HAP-1 (cell line): ENCODE data around the gene PALM.

Experiments used
- DNase-seq, 2 experiments: peaks; one replicate each; pipeline ENCODE4 v3.0.0-alpha.2; 2016 to 2020; ENCODE audit warnings: low spot score in 2 of 2
- H3K27me3 ChIP-seq: fragments of 250-450 bp; sonication (Bioruptor Pico); 2 replicates; pipeline ENCODE4 v1.5.1; 2020; ENCODE audit warnings: low read depth, mild to moderate bottlenecking, moderate library complexity
- H3K36me3 ChIP-seq: fragments of 250-450 bp; sonication (Bioruptor Pico); replicated peaks from 2 replicates; pipeline ENCODE4 v1.5.1; 2020; ENCODE audit warnings: mild to moderate bottlenecking
- H3K4me1 ChIP-seq: fragments of 250-450 bp; sonication (Bioruptor Pico); 2 replicates; pipeline ENCODE4 v1.5.1; 2020; ENCODE audit warnings: mild to moderate bottlenecking
- H3K4me3 ChIP-seq: fragments of 250-450 bp; sonication (Bioruptor Pico); 2 replicates; pipeline ENCODE4 v1.5.1; 2020; ENCODE audit warnings: mild to moderate bottlenecking, moderate library complexity
- H3K9me3 ChIP-seq: fragments of 250-450 bp; sonication (Bioruptor Pico); 2 replicates; pipeline ENCODE4 v1.5.1; 2020; ENCODE audit warnings: mild to moderate bottlenecking, moderate library complexity
- in situ Hi-C: fragments of 300-500 bp; cut with MboI; formaldehyde crosslinking; loops from 3 replicates; pipeline ENCODE4 v1.14.3; 2020; ENCODE audit warnings: low sequenced_read_pairs, inconsistent platforms, mixed read lengths

Gene PALM

DNA sequence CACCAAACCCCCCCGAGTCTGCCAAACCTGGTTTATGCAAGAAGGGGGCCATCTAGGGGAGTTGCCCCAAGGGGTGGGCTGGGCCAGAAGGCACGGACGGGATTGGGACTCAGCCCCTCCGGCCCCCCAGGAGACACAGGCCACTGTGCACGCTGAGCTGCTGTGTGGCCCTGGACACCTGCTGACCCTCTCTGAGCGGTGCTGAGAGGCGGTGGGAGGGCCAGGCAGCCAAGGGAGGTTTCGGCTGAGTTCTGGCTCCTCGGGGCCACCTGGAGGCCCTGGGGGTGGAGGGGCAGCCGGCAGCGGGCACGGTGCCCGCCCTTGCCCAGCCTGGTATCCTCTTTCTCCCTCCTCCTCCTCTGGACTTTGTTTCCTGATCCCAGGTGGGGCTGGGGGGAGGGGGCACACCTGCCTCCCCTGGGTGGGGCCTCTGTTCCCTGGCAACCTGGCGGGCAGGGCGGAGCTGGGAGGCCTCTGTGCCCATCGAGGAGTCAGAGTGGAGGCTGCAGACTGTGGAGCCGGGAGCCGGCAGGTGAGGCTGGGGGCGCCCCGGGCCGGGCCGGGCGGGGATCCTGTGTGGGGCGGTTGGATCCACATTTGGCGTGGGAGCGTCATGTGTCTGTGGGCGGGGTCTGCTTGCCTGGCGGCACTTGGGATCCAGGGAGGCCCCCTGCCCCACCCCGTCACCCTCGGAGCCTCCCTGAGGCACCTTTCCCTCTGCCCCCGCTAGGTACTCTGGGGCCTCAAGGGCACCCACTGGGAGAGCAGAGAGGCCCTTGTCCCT lies 42.1 kb downstream of the PALM start, which contains the start of gene MISP:
Gene MISP (plus strand): TSS at position 473 of the 784 bp plus-strand sequence. CDS start 5,835 bp downstream, outside the sequence.
- in situ Hi-C loops: no loop called here
- Histone ChIP-seq H3K9me3 (peaks cover 7% of the 10 kb centered on the region; the same call in 1 of the 2 replicates), H3K27me3 (no peaks in the 10 kb centered on the region), H3K4me1 (no peaks in the 10 kb centered on the region), H3K36me3 (no peaks in the 10 kb centered on the region), H3K4me3 (no peak within 1 kb of the TSS)
- DNase-seq: no peak

GRCh38 chr19:751501-752341 lies 43.0 kb downstream of the PALM start:
- no peaks in the 10 kb centered on the region for H3K4me1 ChIP-seq
- no peaks in the 10 kb centered on the region for H3K36me3 ChIP-seq
- no peaks in the 10 kb centered on the region for H3K27me3 ChIP-seq
- in situ Hi-C loops: no loop called here
- H3K9me3 ChIP-seq: peaks cover 7% of the 10 kb centered on the region; the same call in 1 of the 2 replicates
- no peak overlapping the region for H3K4me3 ChIP-seq
- DNase-seq: no peak

DNA sequence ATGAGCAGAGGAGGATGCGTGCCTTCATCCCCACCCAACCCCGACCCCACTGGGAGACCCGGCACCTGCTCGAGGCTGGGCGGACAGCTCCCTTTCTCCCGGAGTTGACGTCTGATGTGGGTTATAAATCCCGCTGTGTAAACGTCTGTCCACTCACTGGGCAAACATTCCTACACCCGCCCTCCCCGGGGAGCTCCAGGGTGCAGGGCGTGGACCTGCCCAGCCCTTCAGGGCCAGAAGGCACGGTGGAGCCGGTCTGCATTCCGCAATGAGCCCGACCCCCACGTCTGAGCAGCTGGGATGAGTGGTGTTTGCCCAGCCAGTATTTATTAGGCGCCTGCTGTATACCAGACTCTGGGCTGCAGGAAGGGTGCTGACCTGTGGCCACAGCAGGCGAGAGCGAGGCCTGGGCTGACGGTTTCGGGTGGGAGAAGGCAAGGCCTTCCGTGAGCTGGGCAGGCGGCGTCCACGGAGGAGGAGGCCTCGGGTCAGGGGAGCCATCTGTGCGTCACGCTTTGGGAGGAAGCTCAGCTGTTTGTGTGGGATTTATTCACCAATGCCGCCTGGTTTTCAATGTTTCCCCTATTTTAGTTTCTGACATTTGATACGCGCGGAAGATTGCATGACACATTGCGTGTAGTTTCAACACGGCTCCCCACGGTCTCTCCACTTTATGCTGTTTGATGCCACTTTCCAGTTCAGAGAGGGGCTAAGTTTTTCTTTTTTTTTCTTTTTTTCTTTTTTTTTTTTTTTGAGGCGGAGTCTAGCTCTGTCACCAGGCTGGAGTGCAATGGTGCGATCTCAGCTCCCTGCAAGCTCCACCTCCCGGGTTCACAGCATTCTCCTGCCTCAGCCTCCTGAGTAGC lies 44.1 kb downstream of the PALM start:
- in situ Hi-C loops: no loop called here
- Histone ChIP-seq H3K36me3 (no peaks in the 10 kb centered on the region), H3K27me3 (no peaks in the 10 kb centered on the region), H3K4me1 (no peaks in the 10 kb centered on the region), H3K4me3 (no peak overlapping the region), H3K9me3 (peaks cover 3% of the 10 kb centered on the region)
- DNase-seq: peak in 1 of 2 experiments; percentile 44

DNA sequence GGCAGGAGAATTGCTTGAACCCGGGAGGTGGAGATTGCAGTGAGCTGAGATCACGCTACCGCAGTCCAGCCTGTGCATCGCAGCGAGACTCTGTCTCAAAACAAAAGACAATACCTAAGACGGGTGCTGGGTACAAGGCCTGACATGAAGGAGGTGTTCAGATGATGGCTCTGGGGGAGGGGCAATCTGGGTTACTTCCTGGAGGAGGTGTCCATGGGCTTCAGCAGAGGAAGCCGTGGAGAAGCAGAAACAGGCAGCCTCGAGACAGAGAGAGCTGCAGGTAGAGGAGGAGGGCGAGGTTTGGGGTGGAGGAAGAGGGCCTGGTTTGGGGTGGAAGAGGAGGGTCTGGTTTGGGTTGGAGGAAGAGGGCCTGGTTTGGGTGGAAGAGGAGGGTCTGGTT lies 45.8 kb downstream of the PALM start:
- H3K4me1 ChIP-seq: no peaks in the 10 kb centered on the region
- no peaks in the 10 kb centered on the region for H3K36me3 ChIP-seq
- peaks cover 13% of the 10 kb centered on the region for H3K9me3 ChIP-seq
- no peak for DNase-seq
- no peak overlapping the region for H3K4me3 ChIP-seq
- in situ Hi-C loops: no loop called here
- no peaks in the 10 kb centered on the region for H3K27me3 ChIP-seq

- Histone ChIP-seq H3K4me1 (no peaks in the 10 kb centered on the region), H3K27me3 (no peaks in the 10 kb centered on the region), H3K36me3 (no peaks in the 10 kb centered on the region), H3K9me3 (peaks cover 13% of the 10 kb centered on the region), H3K4me3 (no peak overlapping the region)
- in situ Hi-C loops: no loop called here
- no peak for DNase-seq
Observed at GRCh38 chr19:755063-755462, 46.3 kb downstream of the PALM start.

DNA sequence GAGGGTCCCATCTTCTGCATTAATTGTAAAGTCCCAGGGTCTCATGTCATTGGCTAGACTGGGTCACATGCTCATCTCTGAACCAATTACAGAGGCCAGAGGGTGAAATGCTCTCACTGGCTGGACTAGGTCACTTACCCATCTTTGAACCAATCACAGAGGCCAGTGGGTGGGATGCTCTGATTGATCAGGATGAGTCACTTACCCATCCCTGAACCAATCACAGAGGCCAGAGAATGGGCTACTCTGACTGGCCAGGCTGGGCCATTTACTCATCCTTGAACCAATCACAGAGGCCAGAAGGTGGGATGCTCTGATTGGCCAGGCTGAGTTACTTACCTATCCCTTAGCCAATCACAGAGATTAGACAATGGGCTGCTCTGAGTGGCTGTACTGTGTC lies 47.5 kb downstream of the PALM start:
- no peaks in the 10 kb centered on the region for H3K4me1 ChIP-seq
- no peaks in the 10 kb centered on the region for H3K27me3 ChIP-seq
- H3K9me3 ChIP-seq: peaks cover 13% of the 10 kb centered on the region
- no peak overlapping the region for H3K4me3 ChIP-seq
- no peaks in the 10 kb centered on the region for H3K36me3 ChIP-seq
- in situ Hi-C loops: no loop called here
- DNase-seq: peak in 1 of 2 experiments; percentile 50

DNA sequence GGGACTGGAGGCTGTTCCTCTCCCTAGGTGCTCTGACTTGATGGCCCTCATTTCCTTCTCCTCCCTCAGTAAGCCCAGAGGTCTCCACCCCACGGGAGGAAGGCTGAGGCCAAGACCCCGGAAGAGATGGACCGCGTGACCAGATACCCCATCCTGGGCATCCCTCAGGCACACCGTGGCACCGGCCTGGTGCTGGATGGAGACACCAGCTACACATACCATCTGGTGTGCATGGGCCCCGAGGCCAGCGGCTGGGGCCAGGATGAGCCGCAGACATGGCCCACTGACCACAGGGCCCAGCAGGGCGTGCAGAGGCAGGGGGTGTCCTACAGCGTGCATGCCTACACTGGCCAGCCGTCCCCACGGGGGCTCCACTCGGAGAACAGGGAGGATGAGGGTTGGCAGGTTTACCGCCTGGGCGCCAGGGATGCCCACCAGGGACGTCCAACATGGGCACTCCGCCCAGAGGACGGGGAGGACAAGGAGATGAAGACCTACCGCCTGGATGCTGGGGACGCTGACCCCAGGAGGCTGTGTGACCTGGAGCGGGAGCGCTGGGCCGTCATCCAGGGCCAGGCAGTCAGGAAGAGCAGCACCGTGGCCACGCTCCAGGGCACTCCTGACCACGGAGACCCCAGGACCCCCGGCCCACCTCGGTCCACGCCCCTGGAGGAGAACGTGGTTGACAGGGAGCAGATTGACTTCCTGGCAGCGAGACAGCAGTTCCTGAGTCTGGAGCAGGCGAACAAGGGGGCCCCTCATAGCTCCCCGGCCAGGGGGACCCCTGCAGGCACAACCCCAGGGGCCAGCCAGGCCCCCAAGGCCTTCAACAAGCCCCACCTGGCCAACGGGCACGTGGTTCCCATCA lies 48.3 kb downstream of the PALM start:
- no peak overlapping the region for H3K4me3 ChIP-seq
- H3K27me3 ChIP-seq: no peaks in the 10 kb centered on the region
- in situ Hi-C loops: no loop called here
- DNase-seq: no peak
- H3K4me1 ChIP-seq: no peaks in the 10 kb centered on the region
- peaks cover 13% of the 10 kb centered on the region for H3K9me3 ChIP-seq
- no peaks in the 10 kb centered on the region for H3K36me3 ChIP-seq

- no peaks in the 10 kb centered on the region for H3K36me3 ChIP-seq
- no peak for DNase-seq
- in situ Hi-C loops: no loop called here
- no peaks in the 10 kb centered on the region for H3K4me1 ChIP-seq
- H3K9me3 ChIP-seq: peaks cover 16% of the 10 kb centered on the region
- no peak overlapping the region for H3K4me3 ChIP-seq
- no peaks in the 10 kb centered on the region for H3K27me3 ChIP-seq
Observed at GRCh38 chr19:757811-758668, 49.3 kb downstream of the PALM start.

- in situ Hi-C loops: no loop called here
- no peak for DNase-seq
- H3K36me3 ChIP-seq: no peaks in the 10 kb centered on the region
- H3K9me3 ChIP-seq: peaks cover 13% of the 10 kb centered on the region
- no peaks in the 10 kb centered on the region for H3K27me3 ChIP-seq
- H3K4me3 ChIP-seq: no peak overlapping the region
- H3K4me1 ChIP-seq: no peaks in the 10 kb centered on the region
Observed at GRCh38 chr19:763181-763580, 54.4 kb downstream of the PALM start.

GRCh38 chr19:763869-764268 lies 55.1 kb downstream of the PALM start:
- Histone ChIP-seq H3K9me3 (peaks cover 7% of the 10 kb centered on the region), H3K27me3 (no peaks in the 10 kb centered on the region), H3K4me1 (no peaks in the 10 kb centered on the region), H3K36me3 (no peaks in the 10 kb centered on the region), H3K4me3 (no peak overlapping the region)
- no peak for DNase-seq
- in situ Hi-C loops: no loop called here

GRCh38 chr19:764301-764700 lies 55.6 kb downstream of the PALM start:
- no peaks in the 10 kb centered on the region for H3K4me1 ChIP-seq
- no peaks in the 10 kb centered on the region for H3K27me3 ChIP-seq
- H3K9me3 ChIP-seq: peaks cover 5% of the 10 kb centered on the region; the same call in 1 of the 2 replicates
- no peak for DNase-seq
- H3K4me3 ChIP-seq: no peak overlapping the region
- no peaks in the 10 kb centered on the region for H3K36me3 ChIP-seq
- in situ Hi-C loops: no loop called here

DNA sequence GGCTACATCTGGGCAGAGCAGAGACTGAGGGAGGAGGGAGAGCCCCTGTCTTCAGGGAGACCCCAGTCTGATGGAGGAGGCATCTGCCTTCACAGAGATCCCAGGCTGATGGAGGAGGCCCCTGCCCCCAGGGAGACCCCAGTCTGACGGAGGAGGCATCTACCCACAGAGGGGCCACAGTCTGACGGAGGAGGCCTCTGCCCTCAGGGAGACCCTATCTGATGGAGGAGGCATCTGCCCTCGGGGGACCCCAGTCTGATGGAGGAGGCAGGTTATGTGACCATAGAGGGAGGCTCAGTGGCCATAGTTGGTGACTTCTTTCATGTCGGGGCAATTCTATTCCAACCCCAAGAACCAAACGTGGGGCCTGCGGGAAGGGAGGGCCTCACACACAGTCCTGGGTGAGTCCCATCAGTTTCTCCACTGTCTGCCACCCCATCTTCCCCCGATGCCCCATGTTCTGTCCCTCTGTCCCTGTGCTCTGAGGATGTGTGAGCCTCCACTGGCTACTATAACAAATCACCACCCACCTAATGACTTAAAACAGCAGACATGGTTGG lies 56.5 kb downstream of the PALM start:
- Histone ChIP-seq H3K9me3 (peaks cover 5% of the 10 kb centered on the region; the same call in 1 of the 2 replicates), H3K27me3 (no peaks in the 10 kb centered on the region), H3K4me3 (no peak overlapping the region), H3K4me1 (no peaks in the 10 kb centered on the region), H3K36me3 (no peaks in the 10 kb centered on the region)
- no peak for DNase-seq
- in situ Hi-C loops: no loop called here
